A673 (cell line): ENCODE measurements around the gene CFAP73. TPM values are rescaled to one million over a fixed set of nuclear protein-coding genes. Genes with fewer than 3 reads are reported as not detected.

Experiments
- BruUV-seq: library from RNA; stranded (reverse); fragments of 400-500 nt; replicated peaks from 2 replicates; lab custom pipeline; 2021; lab: Mats Ljungman, UMichigan
- CTCF ChIA-PET: fragments of 300-600 bp; sonication (Branson Sonifier 250); formaldehyde crosslinking; loops from one replicate; lab custom pipeline; 2022; ENCODE audit warnings: antibody characterized with exemption; lab: Charles Lee
- POLR2A ChIA-PET: fragments of 300-600 bp; sonication (Branson Sonifier 250); formaldehyde crosslinking; loops from one replicate; lab custom pipeline; 2022; ENCODE audit warnings: antibody characterized with exemption; ENCODE audit not compliant: low non-redundant PET; lab: Charles Lee
- DNase-seq: peaks from one replicate; pipeline ENCODE4 v3.0.0-alpha.2; 2015; ENCODE audit warnings: low spot score
- H3K27ac ChIP-seq: fragments of 200-600 bp; sonication (generic); 2 replicates; pipeline ENCODE4 v1.5.1; 2016; ENCODE audit warnings: mixed run types, low read depth, mild to moderate bottlenecking, mixed read lengths, antibody characterized with exemption, low read length; ENCODE audit not compliant: poor library complexity, severe bottlenecking
- H3K27me3 ChIP-seq: fragments of 200-600 bp; sonication (generic); replicated peaks from 2 replicates; pipeline ENCODE4 v1.6.1; 2017; ENCODE audit warnings: mixed run types, low read depth, mild to moderate bottlenecking, mixed read lengths, antibody characterized with exemption, low read length; ENCODE audit not compliant: insufficient read depth, poor library complexity
- H3K36me3 ChIP-seq: fragments of 200-600 bp; sonication (generic); 2 replicates; pipeline ENCODE4 v1.6.1; 2016; ENCODE audit warnings: mixed run types, mild to moderate bottlenecking, mixed read lengths, antibody characterized with exemption, low read length; ENCODE audit not compliant: insufficient read depth, poor library complexity, severe bottlenecking
- H3K4me1 ChIP-seq: fragments of 200-600 bp; sonication (generic); 2 replicates; pipeline ENCODE4 v1.6.1; 2017; ENCODE audit warnings: mixed run types, mild to moderate bottlenecking, mixed read lengths, antibody characterized with exemption, low read length; ENCODE audit not compliant: insufficient read depth, poor library complexity, severe bottlenecking
- H3K4me3 ChIP-seq: fragments of 200-600 bp; sonication (generic); 2 replicates; pipeline ENCODE4 v1.5.1; 2016; ENCODE audit warnings: low read depth, mixed run types, mild to moderate bottlenecking, mixed read lengths, low read length; ENCODE audit not compliant: poor library complexity, severe bottlenecking
- H3K9me3 ChIP-seq: fragments of 200-600 bp; sonication (generic); 2 replicates; pipeline ENCODE4 v1.6.1; 2016; ENCODE audit warnings: mixed run types, low read depth, mild to moderate bottlenecking, mixed read lengths, antibody characterized with exemption, low read length; ENCODE audit not compliant: poor library complexity, severe bottlenecking
- EZH2 ChIP-seq: fragments of 200-600 bp; sonication (generic); IDR thresholded peaks from 2 replicates; pipeline ENCODE4 v1.6.1; 2017; ENCODE audit warnings: borderline replicate concordance, low read depth, mild to moderate bottlenecking, mixed read lengths, antibody characterized with exemption, low read length; ENCODE audit not compliant: poor library complexity, severe bottlenecking
- intact Hi-C: fragments of 100-400 bp; cut with micrococcal nuclease; formaldehyde crosslinking; loops from one replicate; pipeline ENCODE4 v1.10.0; 2022; ENCODE audit not compliant: unreplicated experiment
- total RNA-seq: library from RNA; stranded (reverse); gene quantifications from 2 replicates; pipeline ENCODE4 v1.2.3, GENCODE V29; 2021
- TF ChIP-seq, protein P1 (sequence below): fragments of 300-800, 200-600 bp; sonication (generic); conservative IDR thresholded peaks from 2 replicates; pipeline ENCODE4 v1.5.1; 2017; ENCODE audit warnings: low read depth, mild to moderate bottlenecking, antibody characterized with exemption, low read length, moderate library complexity, mixed read lengths

CFAP73 gene
- total RNA-seq, 1 experiment from 2014 or later: not detected

DNA sequence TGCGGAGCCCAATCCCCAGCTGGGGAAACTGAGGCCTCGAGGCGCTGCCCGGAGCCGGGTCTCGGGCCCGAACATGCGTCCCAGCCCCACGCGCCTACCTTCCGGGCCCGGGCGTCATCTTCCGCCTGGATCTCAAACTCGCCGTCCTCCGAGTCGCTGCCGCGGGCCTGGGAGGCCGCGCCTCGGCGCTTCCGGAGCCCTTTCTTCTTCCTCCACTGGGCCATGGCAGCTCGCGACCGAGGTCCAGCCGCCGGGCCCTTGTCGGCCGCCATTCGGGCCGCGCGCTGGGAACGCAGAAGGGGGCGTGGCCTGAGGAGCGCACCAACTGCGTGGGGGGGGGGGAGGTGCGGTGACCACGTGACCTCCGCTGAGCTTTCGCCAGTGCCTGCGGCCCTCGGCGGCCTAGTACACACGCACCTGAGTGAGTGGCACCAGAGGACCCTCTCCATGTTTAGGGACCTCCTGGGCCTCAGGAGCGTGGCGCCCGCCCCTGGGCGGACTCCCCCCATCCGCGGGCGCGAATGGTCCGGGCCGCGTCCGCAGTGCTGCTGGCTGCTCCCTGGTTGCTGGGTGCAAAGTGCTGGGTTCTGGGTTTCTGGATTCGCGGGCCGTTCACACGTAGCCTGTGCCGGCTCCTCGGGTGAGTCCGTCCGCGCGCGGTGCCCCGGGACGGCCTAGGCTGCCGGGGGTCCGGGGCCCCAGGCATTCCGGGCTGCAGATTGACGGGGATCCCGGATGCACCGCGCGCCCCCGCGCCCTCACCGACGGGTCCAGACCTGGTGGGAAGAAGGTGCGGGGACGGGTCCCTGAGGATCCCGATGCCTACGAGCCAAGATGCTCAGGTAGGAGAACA lies 35.9 kb downstream of the CFAP73 start, which contains the start of the genes DDX54 and RITA1:
Gene DDX54 (minus strand): TSS at position 299 of the 853 bp plus-strand sequence. CDS start 27 bp downstream, at position 272.
Gene RITA1 (plus strand): TSS at position 542 of the 853 bp plus-strand sequence. CDS start 1,026 bp downstream, outside the sequence.
- H3K27ac ChIP-seq: peak within 1 kb of the TSS; percentile 99
- BruUV-seq: TSS peak; percentile 42
- intact Hi-C loops: no loop called here

DNA sequence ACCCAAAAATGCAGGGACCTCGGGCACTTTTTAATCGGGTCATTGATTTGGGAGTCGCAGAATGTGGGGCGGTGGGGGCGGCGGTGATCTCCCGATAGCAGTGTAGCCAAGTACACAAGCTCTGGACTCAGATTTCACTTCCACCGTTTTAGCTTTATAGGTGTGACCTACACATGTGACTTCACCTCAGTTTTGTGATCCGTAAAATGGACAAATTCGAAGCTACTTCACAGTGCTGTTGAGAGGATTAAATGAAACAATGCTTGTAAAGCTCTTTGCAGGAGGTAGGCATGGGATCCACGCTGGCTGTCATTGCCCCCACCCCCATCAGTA lies 36.5 kb downstream of the CFAP73 start:
- DNase-seq: peak; percentile 32

More for the DNA sequence above, 35.9 kb downstream of the CFAP73 start, which contains the start of the genes DDX54 and RITA1:
- H3K4me1 ChIP-seq: no peaks in the 10 kb centered on the region
- H3K4me3 ChIP-seq: peak within 1 kb of the TSS; percentile 86
- TF ChIP-seq EZH2: no peak
- TF ChIP-seq, protein P1, sequence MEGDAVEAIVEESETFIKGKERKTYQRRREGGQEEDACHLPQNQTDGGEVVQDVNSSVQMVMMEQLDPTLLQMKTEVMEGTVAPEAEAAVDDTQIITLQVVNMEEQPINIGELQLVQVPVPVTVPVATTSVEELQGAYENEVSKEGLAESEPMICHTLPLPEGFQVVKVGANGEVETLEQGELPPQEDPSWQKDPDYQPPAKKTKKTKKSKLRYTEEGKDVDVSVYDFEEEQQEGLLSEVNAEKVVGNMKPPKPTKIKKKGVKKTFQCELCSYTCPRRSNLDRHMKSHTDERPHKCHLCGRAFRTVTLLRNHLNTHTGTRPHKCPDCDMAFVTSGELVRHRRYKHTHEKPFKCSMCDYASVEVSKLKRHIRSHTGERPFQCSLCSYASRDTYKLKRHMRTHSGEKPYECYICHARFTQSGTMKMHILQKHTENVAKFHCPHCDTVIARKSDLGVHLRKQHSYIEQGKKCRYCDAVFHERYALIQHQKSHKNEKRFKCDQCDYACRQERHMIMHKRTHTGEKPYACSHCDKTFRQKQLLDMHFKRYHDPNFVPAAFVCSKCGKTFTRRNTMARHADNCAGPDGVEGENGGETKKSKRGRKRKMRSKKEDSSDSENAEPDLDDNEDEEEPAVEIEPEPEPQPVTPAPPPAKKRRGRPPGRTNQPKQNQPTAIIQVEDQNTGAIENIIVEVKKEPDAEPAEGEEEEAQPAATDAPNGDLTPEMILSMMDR: no peak
- H3K36me3 ChIP-seq: peaks cover 7% of the 10 kb centered on the region
- H3K9me3 ChIP-seq: no peaks in the 10 kb centered on the region
- POLR2A ChIA-PET: interaction anchor here (0.5 kb wide), 1 partner anchor 685 kb away, joined by 4 read pairs; no protein-coding TSS in a partner anchor
- H3K27me3 ChIP-seq: no peaks in the 10 kb centered on the region
- CTCF ChIA-PET: no interaction called here
- DNase-seq: peak; percentile 78

DNA sequence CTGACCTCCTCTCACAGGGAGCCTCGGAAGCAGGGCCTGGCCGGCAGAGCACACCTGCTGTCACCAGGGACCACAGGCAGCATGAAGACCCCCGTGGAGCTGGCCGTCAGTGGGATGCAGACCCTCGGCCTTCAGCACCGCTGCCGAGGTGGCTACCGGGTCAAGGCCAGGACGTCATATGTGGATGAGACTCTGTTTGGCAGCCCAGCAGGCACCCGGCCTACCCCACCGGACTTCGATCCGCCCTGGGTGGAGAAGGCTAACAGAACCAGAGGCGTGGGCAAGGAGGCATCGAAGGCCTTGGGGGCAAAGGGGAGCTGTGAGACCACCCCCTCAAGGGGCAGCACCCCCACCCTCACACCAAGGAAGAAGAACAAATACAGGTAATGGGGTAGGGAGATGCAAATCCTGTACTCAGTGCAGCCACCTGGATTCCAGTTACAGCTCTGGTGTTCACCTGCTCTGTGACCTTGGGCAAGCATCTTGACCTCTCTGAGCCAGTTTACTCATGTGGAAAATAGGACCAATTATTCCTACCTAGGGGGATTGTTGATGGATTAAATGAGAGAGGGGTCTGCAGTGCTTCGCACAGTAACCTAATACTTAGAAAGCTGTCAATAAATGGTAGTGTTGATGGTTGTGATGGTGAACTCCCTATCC lies 37.3 kb downstream of the CFAP73 start:
- no TSS peak for BruUV-seq
- H3K27ac ChIP-seq: no peak overlapping the region
- CTCF ChIA-PET: no interaction called here
- intact Hi-C loops: no loop called here
- no peaks in the 10 kb centered on the region for H3K9me3 ChIP-seq
- TF ChIP-seq, protein P1: no peak
- no peak for TF ChIP-seq EZH2
- peak overlapping the region; percentile 86 for H3K4me3 ChIP-seq
- peaks cover 10% of the 10 kb centered on the region for H3K36me3 ChIP-seq
- POLR2A ChIA-PET: no interaction called here
- no peaks in the 10 kb centered on the region for H3K27me3 ChIP-seq
- no peak for DNase-seq
- no peaks in the 10 kb centered on the region for H3K4me1 ChIP-seq

More for the DNA sequence above, 36.5 kb downstream of the CFAP73 start:
- TF ChIP-seq, protein P1: no peak
- no peak for TF ChIP-seq EZH2
- Histone ChIP-seq H3K4me3 (peak overlapping the region; percentile 86), H3K27ac (peak overlapping the region; percentile 99), H3K4me1 (no peaks in the 10 kb centered on the region), H3K36me3 (peaks cover 7% of the 10 kb centered on the region), H3K9me3 (no peaks in the 10 kb centered on the region), H3K27me3 (no peaks in the 10 kb centered on the region)
- intact Hi-C loops: no loop called here
- BruUV-seq: no TSS peak
- ChIA-PET CTCF (no interaction called here), POLR2A (interaction anchor here (0.5 kb wide), 1 partner anchor 686 kb away, joined by 4 read pairs; no protein-coding TSS in a partner anchor)
